GM10847 (cell line): Measurements from ENCODE around the gene INPP5D.

Source experiments
- POLR2A ChIP-seq: IDR thresholded peaks from 2 replicates; pipeline ENCODE4 v1.6.1; 2011; ENCODE audit not compliant: insufficient read length; ENCODE audit errors: extremely low read depth

The INPP5D gene

GRCh38 chr2:233168919-233169318 lies 108.8 kb downstream of the INPP5D start:
- no peak for TF ChIP-seq POLR2A

- TF ChIP-seq POLR2A: no peak
These were observed 111.2 kb downstream of the INPP5D start for GRCh38 chr2:233171344-233171743.

GRCh38 chr2:233173115-233173514 lies 113.0 kb downstream of the INPP5D start:
- no peak for TF ChIP-seq POLR2A

GRCh38 chr2:233174137-233174536 lies 114.0 kb downstream of the INPP5D start:
- no peak for TF ChIP-seq POLR2A

- TF ChIP-seq POLR2A: no peak
These were observed 119.1 kb downstream of the INPP5D start for GRCh38 chr2:233178994-233179847.

DNA sequence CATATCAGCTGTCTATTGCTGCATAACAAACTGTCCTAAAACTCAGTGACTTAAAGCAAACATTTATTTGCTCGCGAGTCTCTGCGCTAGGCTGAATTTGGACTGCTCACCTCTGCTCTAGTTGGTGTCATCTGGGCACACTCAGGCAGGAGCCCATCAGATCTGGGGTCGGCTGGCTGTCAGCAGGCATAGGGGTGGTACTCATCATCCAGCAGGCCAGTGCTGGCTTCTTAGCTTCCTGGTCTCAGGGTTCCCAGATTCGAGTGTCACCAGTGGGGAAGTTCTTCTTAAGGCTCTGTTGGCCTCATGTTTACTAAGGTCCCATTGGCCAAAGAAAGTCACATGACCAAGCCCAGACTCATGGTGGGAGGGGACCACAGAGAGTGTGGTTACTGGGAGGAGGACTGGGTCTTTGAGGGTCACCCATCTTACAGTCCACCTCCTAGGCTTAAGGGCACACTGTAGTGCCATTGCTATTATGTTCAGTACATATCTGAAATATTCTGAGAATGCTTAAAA lies 119.8 kb downstream of the INPP5D start:
- TF ChIP-seq POLR2A: no peak

DNA sequence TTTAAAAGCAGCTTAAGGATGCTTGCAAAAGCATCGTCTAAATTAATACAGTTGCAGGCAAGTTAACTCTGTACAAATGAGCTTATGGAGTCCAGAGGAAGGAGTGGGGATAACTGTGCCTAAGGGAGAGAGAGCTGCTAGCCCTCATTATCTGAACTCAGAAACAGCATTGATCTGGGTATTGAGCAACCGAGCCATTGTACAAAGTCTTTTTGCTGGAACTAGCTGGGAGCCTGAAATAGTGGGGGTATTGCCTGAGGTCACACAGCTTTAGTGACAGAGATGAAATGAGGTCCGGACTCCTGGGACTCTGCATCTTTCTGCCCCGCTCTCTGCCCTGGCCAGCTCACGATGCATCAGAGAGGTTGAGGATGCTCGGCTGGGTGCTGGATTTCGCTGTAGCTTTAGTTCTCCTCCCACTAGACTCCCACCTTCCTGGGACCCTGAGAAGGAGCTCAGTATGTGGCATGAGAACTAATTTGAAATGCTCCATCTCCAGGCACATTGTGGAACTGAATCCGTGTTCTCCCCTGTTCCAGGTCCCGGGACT lies 123.8 kb downstream of the INPP5D start:
- no peak for TF ChIP-seq POLR2A

DNA sequence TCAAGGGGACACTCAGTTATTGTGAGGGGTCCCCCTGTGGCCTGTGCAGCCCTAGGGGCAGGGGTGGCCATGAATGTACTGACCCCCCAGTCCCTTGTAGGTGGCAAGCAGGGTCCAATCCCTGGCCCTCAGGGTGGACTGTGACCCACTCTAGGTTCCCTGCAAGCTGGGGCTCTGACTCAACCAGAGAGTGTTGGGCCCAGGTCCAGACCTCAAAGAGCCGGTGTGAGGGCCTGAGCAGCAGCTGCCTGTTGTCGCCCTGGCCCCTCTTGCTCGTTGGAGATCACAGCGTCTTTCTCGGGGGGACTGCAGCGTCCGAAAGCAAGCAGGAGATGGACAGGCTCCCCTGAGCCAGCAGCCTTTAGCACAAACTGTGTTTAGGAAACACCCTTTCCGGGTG lies 124.5 kb downstream of the INPP5D start:
- TF ChIP-seq POLR2A: no peak

DNA sequence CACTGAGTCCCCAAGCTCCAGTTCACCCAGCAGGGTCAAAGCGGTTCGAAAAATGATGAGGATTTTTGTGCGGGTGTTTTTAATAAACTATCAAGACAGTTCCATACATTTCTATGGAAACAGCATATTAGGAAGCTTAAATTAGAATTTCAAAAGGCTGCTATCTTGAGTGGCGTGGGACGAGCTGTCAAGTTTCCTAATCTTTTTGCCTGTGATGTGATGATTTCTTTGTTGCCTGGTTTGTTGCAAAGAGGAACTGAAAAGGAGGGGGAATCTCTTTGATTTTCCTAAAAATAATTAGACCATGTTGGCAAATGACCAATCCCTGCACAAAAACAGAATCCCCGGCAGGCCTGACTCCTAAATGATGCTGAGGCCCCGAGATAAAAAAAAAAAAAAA lies 125.2 kb downstream of the INPP5D start:
- no peak for TF ChIP-seq POLR2A

GRCh38 chr2:233185963-233186362 lies 125.8 kb downstream of the INPP5D start:
- no peak for TF ChIP-seq POLR2A

DNA sequence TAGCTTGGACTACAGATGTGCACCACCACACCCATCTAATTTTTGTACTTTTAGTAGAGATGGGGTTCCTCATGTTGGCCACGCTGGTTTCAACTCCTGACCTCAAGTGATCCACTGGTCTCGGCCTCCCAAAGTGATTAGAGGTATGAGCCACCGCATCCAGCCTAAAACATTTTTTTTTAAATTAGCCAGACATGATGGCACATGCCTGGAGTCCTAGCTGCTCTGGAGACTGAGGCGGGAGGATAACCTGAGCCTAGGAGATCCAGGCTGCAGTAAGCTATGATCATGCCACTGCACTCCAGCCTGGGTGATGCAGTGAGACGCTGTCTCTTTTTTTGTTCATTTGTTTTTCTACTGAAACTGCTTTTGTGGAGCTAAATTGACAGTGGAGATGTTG lies 126.7 kb downstream of the INPP5D start:
- no peak for TF ChIP-seq POLR2A

GRCh38 chr2:233189025-233189424 lies 128.9 kb downstream of the INPP5D start:
- TF ChIP-seq POLR2A: no peak

DNA sequence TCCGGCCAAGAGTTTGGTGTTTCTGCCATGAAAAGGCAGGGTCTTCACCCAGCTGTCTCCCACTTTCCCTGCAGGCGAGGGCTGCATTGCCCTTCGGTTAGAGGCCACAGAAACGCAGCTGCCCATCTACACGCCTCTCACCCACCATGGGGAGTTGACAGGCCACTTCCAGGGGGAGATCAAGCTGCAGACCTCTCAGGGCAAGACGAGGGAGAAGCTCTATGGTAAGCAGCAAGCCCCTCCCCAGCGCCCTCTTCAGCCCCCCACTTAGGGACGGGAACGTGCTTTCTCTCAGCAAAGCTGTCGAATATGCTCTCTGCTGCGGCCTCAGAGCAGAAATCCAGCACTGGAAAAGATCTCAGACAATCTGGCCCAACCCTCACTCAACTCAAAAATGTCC lies 133.6 kb downstream of the INPP5D start:
- no peak for TF ChIP-seq POLR2A

- TF ChIP-seq POLR2A: no peak
These were observed 134.9 kb downstream of the INPP5D start for GRCh38 chr2:233195027-233195426.

DNA sequence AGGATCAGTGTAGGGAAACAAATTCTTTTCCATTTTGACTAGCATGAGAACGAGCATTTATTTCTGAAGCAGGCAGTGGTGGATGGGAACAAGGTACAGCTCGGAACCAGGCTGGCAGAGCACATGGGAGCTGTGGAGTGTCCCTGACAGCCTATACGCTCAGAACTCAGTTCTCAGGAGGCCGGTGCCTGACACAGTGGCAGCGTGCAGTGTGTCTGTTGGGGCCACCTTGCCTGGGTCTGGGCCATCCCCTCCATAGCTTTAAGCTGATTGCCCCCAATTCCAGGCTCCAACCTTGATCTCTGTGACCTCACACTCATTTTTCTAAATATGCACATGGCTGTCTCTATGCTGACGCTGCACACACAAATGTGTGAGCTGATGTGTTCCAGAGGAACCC lies 136.9 kb downstream of the INPP5D start:
- no peak for TF ChIP-seq POLR2A

- TF ChIP-seq POLR2A: no peak
These were observed 137.9 kb downstream of the INPP5D start for GRCh38 chr2:233198026-233198425.
